HEK293T (cell line): Measurements from ENCODE around the gene PITPNM2.

ENCODE experiments used
- BHLHE40 ChIP-seq: fragments of 450-650 bp; IDR thresholded peaks from 2 replicates; pipeline ENCODE4 v1.6.1; 2016; ENCODE audit warnings: mild to moderate bottlenecking, moderate library complexity, borderline replicate concordance
- FOXA1 ChIP-seq: fragments of 450-650 bp; IDR thresholded peaks from 2 replicates; pipeline ENCODE4 v1.6.1; 2016; ENCODE audit warnings: mild to moderate bottlenecking
- FOXK2 ChIP-seq: fragments of 450-650 bp; IDR thresholded peaks from 2 replicates; pipeline ENCODE4 v1.6.1; 2016; ENCODE audit warnings: mild to moderate bottlenecking
- FOXM1 ChIP-seq: fragments of 450-650 bp; IDR thresholded peaks from 2 replicates; pipeline ENCODE4 v1.6.1; 2017; ENCODE audit warnings: mild to moderate bottlenecking, borderline replicate concordance
- L3MBTL2 ChIP-seq: fragments of 450-650 bp; conservative IDR thresholded peaks from 2 replicates; pipeline ENCODE4 v1.6.1; 2016; ENCODE audit warnings: mild to moderate bottlenecking
- SP1 ChIP-seq: fragments of 450-650 bp; IDR thresholded peaks from 2 replicates; pipeline ENCODE4 v1.6.1; 2017
- TARDBP ChIP-seq: fragments of 450-650 bp; IDR thresholded peaks from 2 replicates; pipeline ENCODE4 v1.6.1; 2016

- no peak for TF ChIP-seq BHLHE40
- no peak for TF ChIP-seq FOXA1
- TF ChIP-seq FOXK2, result no peak
- TF ChIP-seq SP1, result no peak
- no peak for TF ChIP-seq TARDBP
- TF ChIP-seq L3MBTL2, result no peak
- no peak for TF ChIP-seq FOXM1
These were observed 29.2 kb downstream of the PITPNM2 start for GRCh38 chr12:123121670-123122069.
